ENCODE data around the gene KAT6B.

DNA sequence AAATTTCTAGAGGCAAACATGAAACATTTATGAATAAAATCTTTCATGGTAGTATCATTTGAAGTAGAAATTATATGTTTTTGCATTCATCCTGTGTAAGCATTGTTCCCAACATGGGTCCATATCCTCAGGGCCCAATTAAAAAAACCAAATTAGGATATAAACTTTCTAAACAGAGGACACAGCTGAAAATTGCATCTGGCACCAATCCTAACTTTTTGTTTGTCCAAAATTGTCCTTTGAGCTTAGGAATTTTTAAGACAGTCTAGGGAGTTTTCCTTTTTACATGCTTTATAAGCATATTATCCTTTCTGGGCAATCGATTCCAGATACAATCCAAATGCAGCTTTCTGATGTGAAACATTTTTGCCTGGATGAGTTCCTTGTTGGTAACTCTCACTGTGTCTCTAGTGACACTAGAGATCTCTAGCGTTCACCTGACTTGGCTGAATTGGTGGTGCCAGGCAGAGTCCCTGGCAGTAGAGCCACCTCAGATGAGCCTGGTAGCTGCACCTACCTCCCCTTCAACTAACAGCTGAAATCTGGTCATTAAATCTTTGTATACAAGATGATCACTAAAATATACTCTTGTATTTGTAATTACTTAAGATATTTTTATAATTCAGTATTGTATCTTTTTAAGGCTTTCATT, 147.5 kb downstream of the KAT6B start:
- no peak for TF ChIP-seq EP300 (IDR thresholded peaks at IDR 0.05)
- TF ChIP-seq, protein P1, sequence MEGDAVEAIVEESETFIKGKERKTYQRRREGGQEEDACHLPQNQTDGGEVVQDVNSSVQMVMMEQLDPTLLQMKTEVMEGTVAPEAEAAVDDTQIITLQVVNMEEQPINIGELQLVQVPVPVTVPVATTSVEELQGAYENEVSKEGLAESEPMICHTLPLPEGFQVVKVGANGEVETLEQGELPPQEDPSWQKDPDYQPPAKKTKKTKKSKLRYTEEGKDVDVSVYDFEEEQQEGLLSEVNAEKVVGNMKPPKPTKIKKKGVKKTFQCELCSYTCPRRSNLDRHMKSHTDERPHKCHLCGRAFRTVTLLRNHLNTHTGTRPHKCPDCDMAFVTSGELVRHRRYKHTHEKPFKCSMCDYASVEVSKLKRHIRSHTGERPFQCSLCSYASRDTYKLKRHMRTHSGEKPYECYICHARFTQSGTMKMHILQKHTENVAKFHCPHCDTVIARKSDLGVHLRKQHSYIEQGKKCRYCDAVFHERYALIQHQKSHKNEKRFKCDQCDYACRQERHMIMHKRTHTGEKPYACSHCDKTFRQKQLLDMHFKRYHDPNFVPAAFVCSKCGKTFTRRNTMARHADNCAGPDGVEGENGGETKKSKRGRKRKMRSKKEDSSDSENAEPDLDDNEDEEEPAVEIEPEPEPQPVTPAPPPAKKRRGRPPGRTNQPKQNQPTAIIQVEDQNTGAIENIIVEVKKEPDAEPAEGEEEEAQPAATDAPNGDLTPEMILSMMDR (IDR thresholded peaks at IDR 0.05) = no peak
- no peak for TF ChIP-seq POLR2AphosphoS5 (IDR thresholded peaks at IDR 0.05)
- TF ChIP-seq POLR2A (IDR thresholded peaks at IDR 0.05; ENCODE audit: low read depth) = no peak
